K562 (cell line): ENCODE data around the gene HPSE2. TPM values are rescaled to one million over a fixed set of nuclear protein-coding genes. Genes with fewer than 3 reads are reported as not detected.

Experiments
- ATF7 ChIP-seq: fragments of 450-650 bp; IDR thresholded peaks from 2 replicates; pipeline ENCODE4 v1.7.1; 2014; ENCODE audit warnings: mild to moderate bottlenecking, moderate library complexity
- BRCA1 ChIP-seq, 2 experiments: fragments of 450-650 bp in 1 of 2; sonication (generic) in 1 of 2; formaldehyde crosslinking in 1 of 2; IDR thresholded peaks; 2 replicates each; pipeline versions ENCODE4 v1.5.0 to v1.6.1; 2017 to 2020; ENCODE audit warnings: mild to moderate bottlenecking in 1 of 2, missing genetic modification reagents in 1 of 2
- CHD4 ChIP-seq: fragments of 200-600 bp; sonication (generic); IDR thresholded peaks from 3 replicates; pipeline ENCODE4 v1.6.1; 2012; ENCODE audit warnings: low read depth, mild to moderate bottlenecking, mixed read lengths, low read length, inconsistent platforms; ENCODE audit not compliant: insufficient read depth, insufficient replicate concordance, poor library complexity, severe bottlenecking
- CTBP1 ChIP-seq: fragments of 450-650 bp; IDR thresholded peaks from 2 replicates; pipeline ENCODE4 v1.6.1; 2016; ENCODE audit warnings: borderline replicate concordance
- ERF ChIP-seq: fragments of 450-650 bp; formaldehyde crosslinking; IDR thresholded peaks from 2 replicates; pipeline ENCODE4 v1.4.0; 2020; ENCODE audit warnings: mild to moderate bottlenecking, mixed read lengths
- ETV1 ChIP-seq: fragments of 450-650 bp; conservative IDR thresholded peaks from 2 replicates; pipeline ENCODE4 v1.6.1; 2016; ENCODE audit warnings: missing genetic modification characterization, control low read depth, low read depth, missing compliant biosample characterization
- IFI16 ChIP-seq: fragments of 250-450 bp; sonication (Bioruptor Pico); IDR thresholded peaks from 2 replicates; pipeline ENCODE4 v2.1.2; 2022; ENCODE audit warnings: mild to moderate bottlenecking, inconsistent platforms
- NEUROD1 ChIP-seq: fragments of 150-350 bp; IDR thresholded peaks from 2 replicates; pipeline ENCODE4 v1.6.1; 2014; ENCODE audit warnings: borderline replicate concordance, low read length, low read depth; ENCODE audit not compliant: partially characterized antibody
- POLR2G ChIP-seq: fragments of 200-400 bp; formaldehyde crosslinking; IDR thresholded peaks from 2 replicates; pipeline ENCODE4 v1.6.1; 2017; ENCODE audit warnings: low read depth, mild to moderate bottlenecking, antibody characterized with exemption, low read length, moderate library complexity
- POLR3A ChIP-seq: IDR thresholded peaks from 2 replicates; pipeline ENCODE4 v1.6.1; 2011; ENCODE audit warnings: borderline replicate concordance, mild to moderate bottlenecking, moderate library complexity; ENCODE audit not compliant: insufficient read length, insufficient read depth; ENCODE audit errors: extremely low read depth
- STAT5B ChIP-seq: fragments of 250-450 bp; sonication (Bioruptor Pico); IDR thresholded peaks from 2 replicates; pipeline ENCODE4 v1.8.0; 2021; ENCODE audit warnings: mild to moderate bottlenecking, inconsistent platforms
- TRIM28 ChIP-seq: fragments of 450-650 bp; IDR thresholded peaks from 2 replicates; pipeline ENCODE4 v1.6.1; 2017
- U2AF1 ChIP-seq: fragments of 200-400 bp; formaldehyde crosslinking; optimal IDR thresholded peaks from 2 replicates; pipeline ENCODE3; 2017; ENCODE audit warnings: mild to moderate bottlenecking, low read depth, low read length, moderate library complexity
- ZNF174 ChIP-seq: fragments of 250-450 bp; sonication (Bioruptor Pico); IDR thresholded peaks from 2 replicates; pipeline ENCODE4 v1.4.0; 2020; ENCODE audit warnings: mild to moderate bottlenecking
- ZNF23 ChIP-seq: fragments of 250-450 bp; sonication (Bioruptor Pico); IDR thresholded peaks from 2 replicates; pipeline ENCODE4 v1.4.0; 2020; ENCODE audit warnings: mild to moderate bottlenecking
- ZNF24 ChIP-seq: fragments of 450-650 bp; IDR thresholded peaks from 2 replicates; pipeline ENCODE4 v1.6.1; 2016
- ZNF644 ChIP-seq: fragments of 200-800 bp; sonication (Bioruptor generic); IDR thresholded peaks from 2 replicates; pipeline ENCODE4 v1.6.1; 2016; ENCODE audit warnings: low read depth, missing genetic modification characterization, missing compliant biosample characterization
- ZNF778 ChIP-seq: fragments of 450-650 bp; formaldehyde crosslinking; IDR thresholded peaks from 2 replicates; pipeline ENCODE4 v1.4.0; 2020; ENCODE audit warnings: mild to moderate bottlenecking, moderate library complexity
- polyA plus RNA-seq, 8 experiments: library from polyadenylated mRNA; depleted of rRNA in 4 of 8; stranded (reverse) in 5 of 8; unstranded in 3 of 8; fragments of >200 nt; fragmentation: Nextera tagmentation in 2 of 8; fragmentation: Illumina TruSeq in 1 of 8; extraction: Ambion mirVana in 2 of 8; extraction: Trizol in 1 of 8; gene quantifications; 2 replicates each; pipeline versions ENCODE4 v1.2.1 to v1.2.3, GENCODE V29; 2011 to 2014; ENCODE audit warnings: inconsistent platforms in 1 of 8, missing spikeins in 1 of 8
- total RNA-seq, 7 experiments: library from RNA; depleted of rRNA in 6 of 7; stranded (reverse); fragments of >200 nt in 6 of 7; fragmentation: Illumina TruSeq in 2 of 7; extraction: Trizol in 2 of 7; gene quantifications; 2 replicates each; pipeline versions ENCODE4 v1.2.1 to v1.2.3, GENCODE V29; 2011 to 2021; ENCODE audit warnings: low replicate concordance in 1 of 7
- TF ChIP-seq, protein P1 (sequence below): fragments of 450-650 bp; IDR thresholded peaks from 2 replicates; pipeline ENCODE4 v1.6.1; 2016; ENCODE audit warnings: borderline replicate concordance

HPSE2 gene
- total and polyA plus RNA-seq, 9 of the 15 experiments (the other 6 are each of a cell fraction or from before 2014, with no cell fraction given), result 0.03 to 0.10 (median 0.04) TPM; not detected in 2

DNA sequence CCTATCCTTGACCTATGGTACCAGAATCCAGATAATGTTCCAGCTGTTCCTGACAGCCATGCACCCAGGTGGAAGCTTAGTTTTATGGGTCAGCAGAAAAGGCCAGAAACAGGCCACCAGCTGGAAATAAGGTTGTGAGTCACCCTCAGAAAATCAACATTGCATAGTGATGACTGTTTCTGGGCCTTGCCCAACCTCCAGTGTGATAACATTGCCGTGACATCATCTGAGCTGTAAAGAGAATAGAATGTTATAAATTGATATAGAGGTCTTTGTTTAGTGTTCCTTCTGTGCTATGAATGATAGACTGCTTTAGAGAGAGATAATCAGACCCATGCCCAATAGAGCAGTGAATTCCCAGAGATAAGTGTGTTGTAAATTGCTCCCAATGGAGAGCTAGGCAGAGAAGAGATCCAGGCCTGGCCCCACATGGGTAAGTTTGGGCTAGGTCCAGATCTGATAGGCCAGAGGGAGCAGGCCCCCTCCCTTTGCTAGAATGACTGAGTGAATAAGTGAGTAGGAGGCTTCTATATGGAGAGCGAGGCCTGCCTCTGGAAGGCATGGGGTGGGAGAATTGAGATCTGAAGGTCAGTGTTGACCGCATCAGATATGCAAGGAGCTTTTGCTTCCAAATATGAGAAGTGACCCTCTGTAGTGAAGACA is 774.7 kb downstream of the HPSE2 start (continued):
- no peak for TF ChIP-seq POLR3A
- TF ChIP-seq U2AF1, result no peak
- TF ChIP-seq NEUROD1, result peak; percentile 68
- peak; percentile 72 for TF ChIP-seq ZNF644 (tag)
- no peak for TF ChIP-seq ZNF778 (CRISPR knock-in tag)
- no peak for TF ChIP-seq ZNF23 (CRISPR knock-in tag)
- no peak for TF ChIP-seq ERF (CRISPR knock-in tag)
- TF ChIP-seq IFI16, result no peak
- TF ChIP-seq STAT5B (CRISPR knock-in tag), result no peak
- peak; percentile 94 for TF ChIP-seq ZNF24
- TF ChIP-seq ZNF174 (CRISPR knock-in tag), result no peak
- TF ChIP-seq CHD4, result no peak
- TF ChIP-seq BRCA1 (IDR thresholded peaks at IDR 0.05), result no peak
- TF ChIP-seq BRCA1 (CRISPR knock-in tag; IDR thresholded peaks at IDR 0.05), result no peak
- TF ChIP-seq ETV1 (tag), result no peak
- TF ChIP-seq TRIM28, result no peak
- TF ChIP-seq CTBP1, result peak; percentile 89
- peak; percentile 98 for TF ChIP-seq ATF7
- TF ChIP-seq, protein P1, sequence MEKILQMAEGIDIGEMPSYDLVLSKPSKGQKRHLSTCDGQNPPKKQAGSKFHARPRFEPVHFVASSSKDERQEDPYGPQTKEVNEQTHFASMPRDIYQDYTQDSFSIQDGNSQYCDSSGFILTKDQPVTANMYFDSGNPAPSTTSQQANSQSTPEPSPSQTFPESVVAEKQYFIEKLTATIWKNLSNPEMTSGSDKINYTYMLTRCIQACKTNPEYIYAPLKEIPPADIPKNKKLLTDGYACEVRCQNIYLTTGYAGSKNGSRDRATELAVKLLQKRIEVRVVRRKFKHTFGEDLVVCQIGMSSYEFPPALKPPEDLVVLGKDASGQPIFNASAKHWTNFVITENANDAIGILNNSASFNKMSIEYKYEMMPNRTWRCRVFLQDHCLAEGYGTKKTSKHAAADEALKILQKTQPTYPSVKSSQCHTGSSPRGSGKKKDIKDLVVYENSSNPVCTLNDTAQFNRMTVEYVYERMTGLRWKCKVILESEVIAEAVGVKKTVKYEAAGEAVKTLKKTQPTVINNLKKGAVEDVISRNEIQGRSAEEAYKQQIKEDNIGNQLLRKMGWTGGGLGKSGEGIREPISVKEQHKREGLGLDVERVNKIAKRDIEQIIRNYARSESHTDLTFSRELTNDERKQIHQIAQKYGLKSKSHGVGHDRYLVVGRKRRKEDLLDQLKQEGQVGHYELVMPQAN, result no peak
- TF ChIP-seq POLR2G, result no peak
